OCI-LY3 (cell line): Measurements from ENCODE around the gene OR56A5.

ENCODE experiments used
- EZH2phosphoT487 ChIP-seq: fragments of 200-600 bp; shearing (Covaris generic); IDR thresholded peaks from 2 replicates; pipeline ENCODE4 v1.6.1; 2018; ENCODE audit warnings: antibody characterized with exemption, mixed run types, low read depth
- TF ChIP-seq, protein P1 (sequence below): fragments of 200-600, 300-600 bp; sonication (generic); IDR thresholded peaks from 2 replicates; pipeline ENCODE4 v1.5.1; 2014; ENCODE audit warnings: antibody characterized with exemption, low read length, low read depth

DNA sequence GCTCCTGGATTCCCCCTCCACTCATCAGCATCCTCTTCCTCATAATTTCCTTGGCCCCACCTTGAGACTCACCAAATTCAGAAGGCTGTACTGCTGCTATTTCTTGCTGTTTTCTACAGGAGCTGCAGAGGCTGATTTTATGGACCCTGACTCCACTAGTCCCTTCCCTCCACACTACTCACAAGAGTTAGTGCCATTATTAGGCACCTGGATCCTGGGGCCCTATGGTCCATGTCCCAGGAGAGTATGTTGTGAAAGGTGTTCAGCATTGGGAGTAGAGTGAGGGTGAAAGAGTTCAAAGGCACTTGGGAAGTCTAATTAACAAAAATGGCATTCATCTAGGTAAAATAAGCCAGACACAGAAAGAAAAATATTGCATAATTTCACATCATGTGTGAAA is 38.6 kb upstream of the OR56A5 start, which contains the start of gene OR56A4:
- TF ChIP-seq, protein P1, sequence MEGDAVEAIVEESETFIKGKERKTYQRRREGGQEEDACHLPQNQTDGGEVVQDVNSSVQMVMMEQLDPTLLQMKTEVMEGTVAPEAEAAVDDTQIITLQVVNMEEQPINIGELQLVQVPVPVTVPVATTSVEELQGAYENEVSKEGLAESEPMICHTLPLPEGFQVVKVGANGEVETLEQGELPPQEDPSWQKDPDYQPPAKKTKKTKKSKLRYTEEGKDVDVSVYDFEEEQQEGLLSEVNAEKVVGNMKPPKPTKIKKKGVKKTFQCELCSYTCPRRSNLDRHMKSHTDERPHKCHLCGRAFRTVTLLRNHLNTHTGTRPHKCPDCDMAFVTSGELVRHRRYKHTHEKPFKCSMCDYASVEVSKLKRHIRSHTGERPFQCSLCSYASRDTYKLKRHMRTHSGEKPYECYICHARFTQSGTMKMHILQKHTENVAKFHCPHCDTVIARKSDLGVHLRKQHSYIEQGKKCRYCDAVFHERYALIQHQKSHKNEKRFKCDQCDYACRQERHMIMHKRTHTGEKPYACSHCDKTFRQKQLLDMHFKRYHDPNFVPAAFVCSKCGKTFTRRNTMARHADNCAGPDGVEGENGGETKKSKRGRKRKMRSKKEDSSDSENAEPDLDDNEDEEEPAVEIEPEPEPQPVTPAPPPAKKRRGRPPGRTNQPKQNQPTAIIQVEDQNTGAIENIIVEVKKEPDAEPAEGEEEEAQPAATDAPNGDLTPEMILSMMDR = no peak
- no peak for TF ChIP-seq EZH2phosphoT487
